Body of pancreas (tissue), 4 donors: Measurements from ENCODE around the gene LCE1B. TPM values are rescaled to one million over a fixed set of nuclear protein-coding genes. Genes with fewer than 3 reads are reported as not detected.

Source experiments
- ATAC-seq: fragments of 150-250 bp; one replicate; pipeline ENCODE4 v1.9.1; 2016
- DNase-seq, 4 donors: peaks; one replicate each; pipeline ENCODE4 v3.0.0-alpha.2; 2019
- H3K27ac ChIP-seq, 4 donors: fragments of 200-600 bp; sonication (generic); 1 replicate in 3 of 4; 2 replicates in 1 of 4; pipeline versions ENCODE4 v1.5.1 to v1.6.1; 2016 to 2019; ENCODE audit warnings: mild to moderate bottlenecking in 1 of 4, mixed read lengths in 1 of 4, moderate library complexity in 1 of 4
- H3K27me3 ChIP-seq, 2 donors: fragments of 200-600 bp; sonication (generic); one replicate each; pipeline ENCODE4 v1.6.0; 2016; ENCODE audit warnings: mild to moderate bottlenecking in 1 of 2
- H3K36me3 ChIP-seq, 2 donors: fragments of 200-600 bp; sonication (generic); replicated peaks in 1 of 2; 2 replicates each; pipeline ENCODE4 v1.5.1; 2016; ENCODE audit warnings: low read depth in 2 of 2; ENCODE audit not compliant: insufficient read depth in 1 of 2
- H3K4me1 ChIP-seq: fragments of 200-600 bp; sonication (generic); one replicate; pipeline ENCODE4 v1.6.0; 2016
- H3K4me3 ChIP-seq, 2 donors: fragments of 200-600 bp; sonication (generic); 1 replicate in 1 of 2; 2 replicates in 1 of 2; pipeline ENCODE4 v1.5.1; 2016 to 2019
- H3K9me3 ChIP-seq, 3 donors: fragments of 200-600 bp; sonication (generic); 1 replicate in 2 of 3; 2 replicates in 1 of 3; pipeline ENCODE4 v1.5.1; 2016
- POLR2A ChIP-seq, 3 donors: fragments of 450-650 bp; IDR thresholded peaks; one replicate each; pipeline ENCODE4 v1.6.1; 2016; ENCODE audit warnings: antibody characterized with exemption in 3 of 3, mild to moderate bottlenecking in 2 of 3
- WGBS, 2 donors: methylation state at CpG; one replicate each; pipeline ENCODE4 v1.1.5; 2017; 5-methylcytosine and 5-hydroxymethylcytosine counted together
- intact Hi-C: fragments of 100-400 bp; cut with DNase I; formaldehyde crosslinking; loops from one replicate; pipeline ENCODE4 v1.15.1; 2023
- total RNA-seq, 2 donors: library from RNA; depleted of rRNA; stranded (reverse); fragments of >200 nt; gene quantifications; one replicate each; pipeline ENCODE4 v1.1.0, GENCODE V29; 2016
- TF ChIP-seq, protein P1 (sequence below), 7 experiments: fragments of 450-650 bp in 4 of 7; fragments of 200-600 bp in 3 of 7; sonication (generic) in 3 of 7; IDR thresholded peaks; one replicate each; pipeline ENCODE4 v1.5.1; 2016 to 2019; ENCODE audit warnings: antibody characterized with exemption in 7 of 7

The LCE1B gene
- total RNA-seq, 2 donors from 2014 or later: not detected

DNA sequence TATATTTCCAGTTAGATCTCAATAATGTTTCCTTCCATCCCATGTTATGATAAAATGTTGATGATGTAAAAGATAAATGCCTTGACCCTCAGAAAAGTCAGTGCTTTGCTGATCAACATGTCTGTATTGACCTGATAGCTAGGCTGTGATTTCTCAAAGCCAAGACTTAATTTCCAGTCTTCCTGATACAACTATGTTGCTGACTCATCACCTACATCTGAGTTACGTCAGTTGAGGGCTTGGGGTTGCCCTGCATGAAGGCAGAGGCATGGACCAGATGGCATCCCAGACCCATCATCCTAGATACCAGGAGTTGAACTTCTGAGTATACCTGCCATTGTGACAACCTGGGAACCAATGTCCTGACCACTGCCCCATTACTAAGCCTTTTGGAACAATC lies 10.4 kb upstream of the LCE1B start:
- no peak for ATAC-seq
- no peak for TF ChIP-seq POLR2A (IDR thresholded peaks at IDR 0.05)
- TF ChIP-seq, protein P1, sequence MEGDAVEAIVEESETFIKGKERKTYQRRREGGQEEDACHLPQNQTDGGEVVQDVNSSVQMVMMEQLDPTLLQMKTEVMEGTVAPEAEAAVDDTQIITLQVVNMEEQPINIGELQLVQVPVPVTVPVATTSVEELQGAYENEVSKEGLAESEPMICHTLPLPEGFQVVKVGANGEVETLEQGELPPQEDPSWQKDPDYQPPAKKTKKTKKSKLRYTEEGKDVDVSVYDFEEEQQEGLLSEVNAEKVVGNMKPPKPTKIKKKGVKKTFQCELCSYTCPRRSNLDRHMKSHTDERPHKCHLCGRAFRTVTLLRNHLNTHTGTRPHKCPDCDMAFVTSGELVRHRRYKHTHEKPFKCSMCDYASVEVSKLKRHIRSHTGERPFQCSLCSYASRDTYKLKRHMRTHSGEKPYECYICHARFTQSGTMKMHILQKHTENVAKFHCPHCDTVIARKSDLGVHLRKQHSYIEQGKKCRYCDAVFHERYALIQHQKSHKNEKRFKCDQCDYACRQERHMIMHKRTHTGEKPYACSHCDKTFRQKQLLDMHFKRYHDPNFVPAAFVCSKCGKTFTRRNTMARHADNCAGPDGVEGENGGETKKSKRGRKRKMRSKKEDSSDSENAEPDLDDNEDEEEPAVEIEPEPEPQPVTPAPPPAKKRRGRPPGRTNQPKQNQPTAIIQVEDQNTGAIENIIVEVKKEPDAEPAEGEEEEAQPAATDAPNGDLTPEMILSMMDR (IDR thresholded peaks at IDR 0.05): no peak

DNA sequence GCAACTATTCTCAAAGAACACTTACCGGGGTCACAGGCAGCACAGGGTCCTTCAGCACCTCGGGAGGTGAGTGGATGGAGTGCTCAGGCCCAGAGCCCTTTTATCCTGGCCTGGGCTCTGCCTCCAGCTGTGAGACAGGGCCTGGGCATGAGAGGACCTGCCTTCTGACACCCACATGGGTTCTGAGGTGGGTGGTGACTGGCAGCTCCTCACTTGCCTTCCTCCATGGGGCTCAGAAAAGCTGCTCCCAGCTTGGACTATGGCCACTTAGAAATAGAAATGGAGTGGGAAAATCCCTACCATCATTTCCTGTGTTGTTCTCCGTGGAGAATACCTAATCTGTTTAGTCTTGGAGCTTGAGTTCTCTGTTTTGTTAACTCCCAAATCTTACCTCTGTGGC lies 5.2 kb upstream of the LCE1B start, which contains the start of gene LCE1C:
TSS of gene LCE1C (minus strand) at position 76 of the 400 bp plus-strand sequence. CDS start 1,173 bp downstream, outside the sequence.
- intact Hi-C loops: no loop called here
- Histone ChIP-seq H3K4me1 (no peaks in the 10 kb centered on the region), H3K36me3 (no peaks in the 10 kb centered on the region), H3K27me3 (no peaks in the 10 kb centered on the region), H3K9me3 (no peaks in the 10 kb centered on the region), H3K4me3 (no peak within 1 kb of the TSS), H3K27ac (no peak within 1 kb of the TSS)
- DNase-seq (no peak), ATAC-seq (no peak)
- 48 to 54% methylated on average over 2 to 3 of the region's 3 CpGs for WGBS, 2 donors
- no peak for TF ChIP-seq POLR2A (IDR thresholded peaks at IDR 0.05)
- TF ChIP-seq, protein P1 (IDR thresholded peaks at IDR 0.05): no peak

More for the DNA sequence above, 10.4 kb upstream of the LCE1B start:
- intact Hi-C loops: no loop called here
- Histone ChIP-seq H3K9me3 (no peaks in the 10 kb centered on the region), H3K4me1 (no peaks in the 10 kb centered on the region), H3K4me3 (no peak overlapping the region), H3K27ac (no peak overlapping the region), H3K36me3 (no peaks in the 10 kb centered on the region), H3K27me3 (no peaks in the 10 kb centered on the region)
- no peak for DNase-seq
- 40 to 56% methylated on average over 1 of the region's 1 CpG for WGBS, 2 donors

DNA sequence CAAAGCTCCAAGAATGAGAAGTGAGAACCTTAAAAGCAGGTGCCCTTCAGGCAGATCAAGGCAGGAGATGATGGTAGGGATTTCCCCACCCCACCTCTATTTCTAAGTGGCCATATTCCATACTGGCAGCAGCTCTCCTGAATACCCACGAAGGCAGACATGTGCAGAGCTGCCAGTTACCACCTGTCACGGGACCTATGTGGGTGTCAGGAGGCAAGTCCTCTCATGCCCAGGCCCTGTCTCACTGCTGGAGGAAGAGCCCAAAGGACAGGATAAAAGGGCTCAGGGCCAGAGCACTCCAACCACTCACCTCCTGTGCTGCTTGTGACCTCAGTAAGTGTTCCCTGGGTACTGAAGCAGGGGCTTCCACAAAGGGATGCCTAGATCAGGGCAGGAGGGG lies 721 bp upstream of the LCE1B start:
- no peak overlapping the region for H3K27ac ChIP-seq
- no peak for ATAC-seq
- H3K9me3 ChIP-seq: no peaks in the 10 kb centered on the region
- DNase-seq: no peak
- WGBS, 2 donors: 61 to 75% methylated on average over 1 to 2 of the region's 2 CpGs
- H3K36me3 ChIP-seq: no peaks in the 10 kb centered on the region
- H3K4me3 ChIP-seq: no peak overlapping the region
- no peaks in the 10 kb centered on the region for H3K27me3 ChIP-seq
- H3K4me1 ChIP-seq: no peaks in the 10 kb centered on the region
- TF ChIP-seq POLR2A (IDR thresholded peaks at IDR 0.05): no peak
- TF ChIP-seq, protein P1 (IDR thresholded peaks at IDR 0.05): no peak
- intact Hi-C loops: no loop called here

DNA sequence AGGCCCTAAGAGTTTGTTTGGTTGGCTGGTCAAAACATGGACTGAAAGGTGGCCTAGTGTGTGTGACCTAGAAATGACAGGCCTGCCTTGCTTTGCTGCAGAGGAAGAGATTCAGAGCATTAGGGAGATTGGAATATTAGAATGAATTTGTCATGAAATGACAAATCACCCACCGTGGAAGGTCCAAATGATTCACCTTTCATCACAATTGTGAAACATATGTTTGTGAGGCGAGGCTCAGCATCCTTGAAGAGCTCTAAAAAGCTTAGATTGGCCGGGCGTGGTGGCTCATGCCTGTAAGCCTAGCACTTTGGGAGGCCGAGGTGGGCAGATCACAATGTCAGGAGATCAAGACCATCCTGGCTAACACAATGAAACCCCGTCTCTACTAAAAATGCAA lies 5.5 kb downstream of the LCE1B start:
- intact Hi-C loops: no loop called here
- no peak for TF ChIP-seq POLR2A (IDR thresholded peaks at IDR 0.05)
- TF ChIP-seq, protein P1 (IDR thresholded peaks at IDR 0.05): no peak
- WGBS, 2 donors: 81 to 84% methylated on average over 6 of the region's 6 CpGs
- H3K4me3 ChIP-seq: no peak overlapping the region
- no peak for ATAC-seq
- DNase-seq: no peak
- no peaks in the 10 kb centered on the region for H3K9me3 ChIP-seq
- no peaks in the 10 kb centered on the region for H3K4me1 ChIP-seq
- H3K27me3 ChIP-seq: no peaks in the 10 kb centered on the region
- no peaks in the 10 kb centered on the region for H3K36me3 ChIP-seq
- no peak overlapping the region for H3K27ac ChIP-seq

DNA sequence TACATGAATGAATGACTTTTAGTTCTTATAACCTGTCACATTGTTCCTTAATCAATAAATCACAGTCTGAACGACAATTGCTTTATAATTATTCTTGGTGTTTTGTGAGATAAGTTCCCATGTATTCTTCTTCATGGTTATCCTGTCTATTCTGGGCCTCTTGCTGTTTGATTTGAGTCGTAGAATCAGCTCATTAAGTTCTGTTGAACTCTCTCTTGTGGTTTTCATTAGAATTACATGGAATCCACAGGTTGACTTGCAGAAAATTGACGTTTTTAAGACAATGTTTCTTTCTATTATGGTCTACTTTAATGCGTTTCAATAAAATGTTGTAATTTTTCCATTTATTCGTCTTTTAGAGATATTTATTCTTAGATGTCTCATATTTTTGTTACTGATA lies 11.5 kb downstream of the LCE1B start:
- TF ChIP-seq, protein P1 (IDR thresholded peaks at IDR 0.05): no peak
- no peak for TF ChIP-seq POLR2A (IDR thresholded peaks at IDR 0.05)
- no peak for ATAC-seq
- H3K4me3 ChIP-seq: no peak overlapping the region
- no peak for DNase-seq
- WGBS, 2 donors: 37 to 43% methylated on average over 5 of the region's 5 CpGs
- no peaks in the 10 kb centered on the region for H3K9me3 ChIP-seq
- H3K27ac ChIP-seq: no peak overlapping the region
- no peaks in the 10 kb centered on the region for H3K27me3 ChIP-seq
- H3K36me3 ChIP-seq: no peaks in the 10 kb centered on the region
- intact Hi-C loops: no loop called here
- no peaks in the 10 kb centered on the region for H3K4me1 ChIP-seq
